ENCODE data around the gene ACAP2.
"Not testable (repeated sequence)": the region's sequence is repeated elsewhere in the genome, so short reads cannot be mapped to it uniquely, and the experiment has no call there.

ACAP2 gene

GRCh38 chr3:195442573-195443390 lies at the start of gene ACAP2:
Gene ACAP2 (minus strand): TSS chr3:195443020. CDS start chr3:195442847, 173 bp downstream.
- peak; percentile 99 for DNase-seq

GRCh38 chr3:195475614-195476013 lies 32.8 kb upstream of the ACAP2 start:
- no peak for DNase-seq

DNA sequence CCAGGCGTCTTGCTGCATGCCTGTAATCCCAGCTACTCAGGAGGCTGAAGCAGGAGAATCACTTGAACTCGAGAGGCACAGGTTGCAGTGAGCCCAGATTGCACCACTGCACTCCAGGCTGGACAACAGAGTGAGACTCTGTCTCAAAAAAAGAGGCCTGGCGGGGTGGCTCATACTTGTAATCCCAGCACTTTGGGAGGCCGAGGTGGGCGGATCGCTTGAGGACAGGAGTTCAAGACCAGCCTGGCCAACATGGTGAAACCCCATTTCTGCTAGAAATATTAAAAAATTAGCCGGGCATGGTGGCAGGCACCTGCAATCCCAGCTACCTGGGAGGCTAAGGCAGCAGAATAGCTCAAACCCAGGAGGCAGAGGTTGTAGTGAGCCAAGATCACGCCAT lies 32.3 kb upstream of the ACAP2 start:
- not testable (repeated sequence) for DNase-seq

DNA sequence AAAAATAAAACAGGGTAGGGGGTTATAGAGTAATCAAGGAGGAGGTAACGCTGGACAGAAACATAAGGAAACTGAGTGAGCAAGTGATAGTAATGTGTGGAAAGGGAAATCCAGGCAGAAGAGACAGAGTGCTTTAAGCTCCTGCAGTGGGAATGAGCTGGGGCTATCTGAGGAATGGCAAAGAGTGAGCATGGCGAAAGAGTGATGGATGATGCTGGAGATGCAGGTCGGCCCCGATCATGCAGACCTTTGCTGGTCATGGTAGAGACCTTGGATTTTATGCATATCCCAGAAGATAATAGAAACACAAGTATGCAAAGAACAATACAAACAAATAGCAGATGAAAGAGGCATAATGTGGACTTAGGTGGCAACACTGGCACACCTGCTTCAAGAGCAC lies 26.0 kb upstream of the ACAP2 start:
- DNase-seq, result no peak

GRCh38 chr3:195468391-195468776 lies 25.6 kb upstream of the ACAP2 start:
- no peak for DNase-seq

- DNase-seq, result no peak
These were observed 25.0 kb upstream of the ACAP2 start for GRCh38 chr3:195467641-195468390.

DNA sequence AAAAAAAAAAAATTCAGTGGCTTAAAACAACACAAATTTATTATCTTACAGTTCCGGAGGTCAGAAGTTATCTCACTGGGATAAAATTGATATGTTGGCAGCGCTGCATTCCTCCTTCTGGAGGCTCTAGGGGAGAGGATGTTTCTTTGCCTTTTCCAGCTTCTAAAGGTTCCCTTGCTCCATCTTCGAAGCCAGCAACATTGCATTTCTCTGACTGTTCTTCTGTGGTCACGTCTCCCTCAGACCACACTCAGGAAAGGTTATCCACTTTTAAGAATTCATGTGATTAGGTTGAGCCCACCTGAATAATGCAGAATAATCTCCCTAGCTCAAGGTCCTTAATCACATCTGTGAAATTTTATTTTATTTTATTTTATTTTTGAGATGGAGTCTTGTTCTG lies 23.4 kb upstream of the ACAP2 start:
- DNase-seq, result no peak

DNA sequence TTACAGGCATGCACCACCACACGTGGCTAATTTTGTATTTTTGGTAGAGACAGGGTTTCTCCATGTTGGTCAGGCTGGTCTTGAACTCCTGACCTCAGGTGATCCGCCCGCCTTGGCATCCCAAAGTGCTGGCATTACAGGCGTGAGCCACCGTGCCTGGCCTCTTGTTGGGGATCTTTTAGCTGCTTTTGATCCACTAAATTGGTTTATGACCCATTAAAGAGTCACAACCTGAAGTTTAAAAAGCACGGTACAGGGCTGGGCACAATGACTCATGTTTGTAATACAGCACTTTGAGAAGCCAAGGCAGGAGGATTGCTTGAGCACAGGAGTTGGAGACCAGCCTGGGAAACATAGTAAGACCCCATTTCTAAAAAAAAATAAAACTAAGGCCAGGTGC lies 20.1 kb upstream of the ACAP2 start:
- not testable (repeated sequence) for DNase-seq

- no peak for DNase-seq
These were observed 19.4 kb upstream of the ACAP2 start for GRCh38 chr3:195462308-195462610.

DNA sequence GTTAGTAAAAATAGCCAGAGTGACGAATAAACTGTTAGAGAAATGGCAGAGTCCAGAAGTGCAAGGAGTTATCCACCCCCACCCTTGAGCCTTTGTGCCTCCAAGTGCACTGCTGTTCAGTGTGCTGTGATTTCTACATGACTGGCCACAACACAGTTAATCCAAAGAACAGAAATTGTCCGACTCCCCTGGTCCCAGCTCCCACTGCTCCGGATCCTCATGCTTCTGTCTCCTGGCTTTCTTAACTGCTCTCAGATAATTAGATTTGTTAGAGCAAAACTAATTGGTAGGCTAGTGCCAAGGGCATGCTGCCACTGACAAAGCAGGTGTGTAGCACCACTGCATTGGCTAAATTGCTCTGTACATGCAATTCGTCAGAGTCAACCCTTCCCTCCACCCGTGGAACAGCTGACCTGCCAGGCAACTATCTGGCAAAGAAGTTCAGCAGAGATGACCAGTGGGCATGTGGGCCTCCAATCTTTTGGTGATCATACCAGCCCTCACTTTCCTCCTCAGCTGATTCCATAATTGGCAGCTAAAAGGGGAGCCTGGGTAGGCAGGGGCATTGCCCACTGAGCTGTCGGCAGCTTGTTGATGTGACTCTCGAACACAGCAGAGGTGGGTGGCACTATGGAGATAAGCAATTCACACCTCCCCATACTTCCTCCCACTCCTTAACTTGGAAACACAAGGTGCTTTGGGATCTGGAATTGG lies 18.9 kb upstream of the ACAP2 start:
- no peak for DNase-seq

DNA sequence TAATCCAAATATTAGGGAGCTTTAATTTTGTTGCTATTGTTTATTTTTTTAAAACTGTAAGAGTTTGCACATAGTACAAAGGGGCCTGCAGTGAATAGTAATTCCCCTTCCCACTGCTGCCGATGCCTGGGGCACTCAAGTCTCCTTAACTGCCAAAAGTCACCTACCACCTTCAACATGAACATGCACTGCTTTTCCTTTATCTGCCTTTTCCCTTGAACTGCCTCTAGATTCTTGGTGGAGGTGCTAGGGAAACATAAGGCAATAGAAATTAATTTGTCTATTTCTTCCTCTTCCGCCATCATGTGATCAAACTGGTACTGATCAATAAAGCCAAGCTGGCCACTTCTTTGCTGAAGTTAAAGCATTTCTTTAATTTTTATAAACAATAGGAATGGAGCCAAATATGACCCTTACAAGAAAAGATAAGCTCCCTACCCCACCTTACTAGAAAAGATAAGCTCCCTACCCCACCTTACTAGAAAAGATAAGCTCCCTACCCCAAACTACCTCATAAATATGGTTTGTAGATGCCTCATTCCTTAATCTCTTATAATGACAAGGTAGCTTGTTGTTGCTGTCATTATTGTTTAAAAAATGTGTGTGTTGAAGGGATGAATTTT lies 17.4 kb upstream of the ACAP2 start:
- DNase-seq, result no peak

- DNase-seq, result no peak
These were observed 15.5 kb upstream of the ACAP2 start for GRCh38 chr3:195458316-195458717.

- no peak for DNase-seq
These were observed 13.0 kb upstream of the ACAP2 start for GRCh38 chr3:195455789-195456188.

GRCh38 chr3:195453236-195453635 lies 10.4 kb upstream of the ACAP2 start:
- DNase-seq, result no peak

DNA sequence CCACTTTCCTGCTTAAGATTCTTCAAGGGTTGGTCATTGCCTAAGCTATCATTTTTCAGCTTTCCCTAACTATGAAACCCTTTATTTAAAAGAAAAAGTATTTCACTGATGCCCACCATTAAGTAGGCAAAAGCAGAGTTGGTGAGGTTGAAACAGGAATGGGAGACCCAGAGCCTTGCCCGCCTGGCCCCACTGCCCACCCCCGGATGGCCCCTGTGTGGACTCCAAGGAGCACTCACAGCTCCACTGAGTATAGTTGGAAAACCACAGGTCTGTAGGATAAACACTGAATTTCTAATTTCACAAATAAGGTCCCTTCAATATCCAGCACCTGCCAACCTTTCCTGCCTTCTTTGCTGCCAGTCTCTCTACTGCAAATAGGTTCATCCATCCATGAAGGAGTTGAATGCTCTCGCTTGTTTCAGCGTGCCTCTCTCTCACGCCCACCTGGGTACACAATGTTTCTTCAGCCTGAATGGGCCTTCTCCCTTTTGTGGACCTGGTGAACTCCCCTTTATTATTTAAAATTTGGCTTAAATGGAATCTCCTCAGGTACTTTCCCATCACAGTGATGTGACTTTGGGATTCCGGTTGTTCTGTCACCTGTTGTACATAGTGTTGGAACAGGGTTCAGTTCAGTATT lies 8.7 kb upstream of the ACAP2 start:
- DNase-seq, result no peak

DNA sequence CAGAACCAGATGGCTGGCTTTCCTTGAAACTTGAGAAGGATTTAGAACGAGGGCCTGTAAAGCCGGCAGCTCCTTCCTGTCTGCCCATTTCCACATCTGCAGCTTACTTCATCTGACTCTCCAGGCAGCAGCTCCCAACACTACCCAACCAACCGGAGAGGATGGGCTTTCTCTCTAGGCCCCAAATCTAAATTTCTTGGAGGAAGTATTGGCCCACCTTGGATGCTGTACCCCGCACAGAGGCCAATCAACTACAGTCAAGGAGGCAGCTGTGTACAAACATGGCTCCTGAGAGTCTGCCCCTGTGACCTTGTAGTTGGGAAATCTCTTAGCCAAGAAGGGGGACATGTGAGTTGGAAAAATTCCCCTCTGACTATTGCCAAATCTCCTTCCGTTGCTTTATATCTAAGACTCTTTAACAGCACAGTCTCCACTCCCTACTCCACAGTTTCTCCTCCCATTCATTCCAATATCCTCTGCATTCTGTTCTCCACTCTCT lies 8.0 kb upstream of the ACAP2 start:
- no peak for DNase-seq

GRCh38 chr3:195448205-195448875 lies 5.5 kb upstream of the ACAP2 start:
- DNase-seq, result no peak

GRCh38 chr3:195447201-195447600 lies 4.4 kb upstream of the ACAP2 start:
- DNase-seq, result no peak

GRCh38 chr3:195446359-195446758 lies 3.5 kb upstream of the ACAP2 start:
- no peak for DNase-seq

DNA sequence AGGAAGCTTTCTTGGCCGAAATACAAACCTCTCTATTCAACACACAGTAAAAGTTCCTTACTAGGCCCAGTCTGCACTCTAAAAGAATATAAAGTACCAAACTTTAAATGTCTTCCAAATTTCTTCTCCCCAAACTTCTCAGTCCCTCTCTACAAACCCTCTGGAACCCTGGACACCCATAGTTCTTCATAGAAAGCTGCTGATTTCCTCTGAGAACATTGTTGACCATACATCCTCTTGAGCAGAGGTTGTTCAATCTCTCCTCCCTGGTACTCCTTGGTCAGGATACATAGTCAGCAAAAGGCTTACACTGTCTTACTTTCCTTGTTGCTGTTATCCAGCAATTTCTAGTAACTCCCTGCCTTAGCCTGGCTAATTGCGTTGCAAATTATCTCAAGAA lies 3.1 kb upstream of the ACAP2 start:
- DNase-seq, result no peak

GRCh38 chr3:195443391-195443989 lies 670 bp upstream of the ACAP2 start:
- no peak for DNase-seq

Measured in activated CD8-positive, alpha-beta memory T cell treated with anti-CD3 and anti-CD28 coated beads, Interleukin-2, amount 50 U/mL, for 48 hours (primary cell).